H1 (cell line): ENCODE measurements around the gene ITSN1. TPM values are rescaled to one million over a fixed set of nuclear protein-coding genes. Genes with fewer than 3 reads are reported as not detected.

Experiments used
- ASH2L ChIP-seq: fragments of 200-600, 300-600 bp; sonication (generic); IDR thresholded peaks from one replicate; pipeline ENCODE4 v1.7.1; 2017; ENCODE audit warnings: low read length
- BCL11A ChIP-seq, 2 experiments: IDR thresholded peaks; one replicate each; pipeline ENCODE4 v1.6.1; 2011; ENCODE audit warnings: low read depth in 2 of 2, low read length in 2 of 2, mild to moderate bottlenecking in 2 of 2
- HDAC2 ChIP-seq, 2 experiments: fragments of 300-600 bp in 1 of 2; sonication (generic) in 1 of 2; IDR thresholded peaks; 2 replicates each; pipeline ENCODE4 v1.6.1; 2011 to 2012; ENCODE audit warnings: low read depth in 2 of 2, low read length in 2 of 2, mild to moderate bottlenecking in 2 of 2, moderate library complexity in 2 of 2, borderline replicate concordance in 1 of 2, inconsistent platforms in 1 of 2
- NRF1 ChIP-seq: IDR thresholded peaks from 2 replicates; pipeline ENCODE4 v1.6.1; 2011; ENCODE audit warnings: mild to moderate bottlenecking, low read depth, low read length, improper control_type of control experiment
- POLR2A ChIP-seq, 2 experiments: IDR thresholded peaks; 1 replicate in 1 of 2; 2 replicates in 1 of 2; pipeline ENCODE4 v1.6.1; 2011; ENCODE audit warnings: low read depth in 2 of 2, low read length in 2 of 2, mild to moderate bottlenecking in 2 of 2; ENCODE audit errors: control extremely low read depth in 1 of 2
- RBBP5 ChIP-seq: IDR thresholded peaks from 2 replicates; pipeline ENCODE4 v1.7.1; 2012; ENCODE audit warnings: low read depth, mild to moderate bottlenecking, inconsistent platforms, low read length, moderate library complexity, borderline replicate concordance
- SIN3A ChIP-seq, 2 experiments: IDR thresholded peaks in 1 of 2; conservative IDR thresholded peaks in 1 of 2; 2 replicates each; pipeline ENCODE4 v1.6.1; 2011 to 2012; ENCODE audit warnings: low read length in 2 of 2, improper control_type of control experiment in 1 of 2, low read depth in 1 of 2, mild to moderate bottlenecking in 1 of 2
- SP1 ChIP-seq: IDR thresholded peaks from 2 replicates; pipeline ENCODE4 v1.6.1; 2011; ENCODE audit warnings: low read depth, low read length
- SUZ12 ChIP-seq: fragments of 200-600 bp; sonication (generic); IDR thresholded peaks from 2 replicates; pipeline ENCODE4 v1.6.1; 2012; ENCODE audit warnings: mild to moderate bottlenecking, inconsistent platforms, low read length, moderate library complexity, mixed read lengths
- TAF1 ChIP-seq: IDR thresholded peaks from 2 replicates; pipeline ENCODE4 v1.6.1; 2011; ENCODE audit warnings: mild to moderate bottlenecking, low read depth, low read length
- TBP ChIP-seq: IDR thresholded peaks from 2 replicates; pipeline ENCODE4 v1.6.1; 2011; ENCODE audit warnings: low read depth, low read length, improper control_type of control experiment
- TCF12 ChIP-seq: IDR thresholded peaks from 2 replicates; pipeline ENCODE4 v1.6.1; 2011; ENCODE audit warnings: low read depth, mild to moderate bottlenecking, low read length
- YY1 ChIP-seq: IDR thresholded peaks from 2 replicates; pipeline ENCODE4 v1.6.1; 2011; ENCODE audit warnings: low read depth, mild to moderate bottlenecking, low read length
- polyA plus RNA-seq, 7 experiments: library from polyadenylated mRNA; depleted of rRNA in 3 of 7; stranded (reverse) in 5 of 7; unstranded in 2 of 7; fragments of >200 nt in 5 of 7; fragments of 200-250 nt in 2 of 7; gene quantifications; 1 replicate in 5 of 7; 2 replicates in 1 of 7; 4 replicates in 1 of 7; pipeline versions ENCODE4 v1.2.1 to v1.2.3, GENCODE V29; 2011 to 2013; ENCODE audit warnings: missing spikeins in 2 of 7, mixed read lengths in 2 of 7
- total RNA-seq: library from RNA; stranded (reverse); fragmentation: NEBNext Ultra II Directional; extraction: Animal tissue kit (Norgen Biotek cat#: 25700); gene quantifications from 2 replicates; pipeline ENCODE4 v1.2.1, GENCODE V29; 2021

ITSN1 gene
- total and polyA plus RNA-seq, 2 of the 8 experiments (the other 6 are each of a cell fraction or from before 2014, with no cell fraction given), result 60.8 to 78.1 TPM

- TF ChIP-seq TCF12 (0 out of 2 replicates have a peak, but pooled peaks have one; percentile 42), ASH2L (peak; percentile 93), NRF1 (no peak), TBP (0 out of 2 replicates have a peak, but pooled peaks have one; percentile 15), BCL11A (IDR thresholded peaks at IDR 0.05; ENCODE audit: low read depth in 2 of 2, low read length in 2 of 2) (no peak), SP1 (peak; percentile 82), YY1 (0 out of 2 replicates have a peak, but pooled peaks have one; percentile 41), RBBP5 (peak; percentile 87; the same call in 1 of the 2 replicates), SUZ12 (no peak), TAF1 (0 out of 2 replicates have a peak, but pooled peaks have one; percentile 52), POLR2A (IDR thresholded peaks at IDR 0.05; ENCODE audit: control extremely low read depth in 1 of 2, low read depth in 2 of 2, low read length in 2 of 2) (peak in 1 of 2 experiments; percentile 15; a peak in 1 of 3 replicates), HDAC2 (IDR thresholded peaks at IDR 0.05; ENCODE audit: borderline replicate concordance in 1 of 2, low read depth in 2 of 2, low read length in 2 of 2) (peak in 1 of 2 experiments; percentile 69; a peak in 2 of 4 replicates), SIN3A (conservative IDR thresholded peaks at IDR 0.05 in 1 of 2, IDR thresholded peaks at IDR 0.05 in 1 of 2; ENCODE audit: low read depth in 1 of 2, low read length in 2 of 2) (peak; percentile 97 to 98)
Measured at GRCh38 chr21:33948096-33948950, 306.0 kb downstream of the ITSN1 start (continued).
